GM21423 (cell line): ENCODE data around the gene SORL1.
"Not testable (repeated sequence)": the region's sequence is repeated elsewhere in the genome, so short reads cannot be mapped to it uniquely, and the experiment has no call there.

Experiments used
- ATAC-seq: cut with Tn5 transposase; IDR thresholded peaks from one replicate; pipeline ENCODE4 v1.9.1; 2021; ENCODE audit warnings: mild to moderate bottlenecking, moderate library complexity; ENCODE audit not compliant: unreplicated experiment

SORL1 gene, protein sequence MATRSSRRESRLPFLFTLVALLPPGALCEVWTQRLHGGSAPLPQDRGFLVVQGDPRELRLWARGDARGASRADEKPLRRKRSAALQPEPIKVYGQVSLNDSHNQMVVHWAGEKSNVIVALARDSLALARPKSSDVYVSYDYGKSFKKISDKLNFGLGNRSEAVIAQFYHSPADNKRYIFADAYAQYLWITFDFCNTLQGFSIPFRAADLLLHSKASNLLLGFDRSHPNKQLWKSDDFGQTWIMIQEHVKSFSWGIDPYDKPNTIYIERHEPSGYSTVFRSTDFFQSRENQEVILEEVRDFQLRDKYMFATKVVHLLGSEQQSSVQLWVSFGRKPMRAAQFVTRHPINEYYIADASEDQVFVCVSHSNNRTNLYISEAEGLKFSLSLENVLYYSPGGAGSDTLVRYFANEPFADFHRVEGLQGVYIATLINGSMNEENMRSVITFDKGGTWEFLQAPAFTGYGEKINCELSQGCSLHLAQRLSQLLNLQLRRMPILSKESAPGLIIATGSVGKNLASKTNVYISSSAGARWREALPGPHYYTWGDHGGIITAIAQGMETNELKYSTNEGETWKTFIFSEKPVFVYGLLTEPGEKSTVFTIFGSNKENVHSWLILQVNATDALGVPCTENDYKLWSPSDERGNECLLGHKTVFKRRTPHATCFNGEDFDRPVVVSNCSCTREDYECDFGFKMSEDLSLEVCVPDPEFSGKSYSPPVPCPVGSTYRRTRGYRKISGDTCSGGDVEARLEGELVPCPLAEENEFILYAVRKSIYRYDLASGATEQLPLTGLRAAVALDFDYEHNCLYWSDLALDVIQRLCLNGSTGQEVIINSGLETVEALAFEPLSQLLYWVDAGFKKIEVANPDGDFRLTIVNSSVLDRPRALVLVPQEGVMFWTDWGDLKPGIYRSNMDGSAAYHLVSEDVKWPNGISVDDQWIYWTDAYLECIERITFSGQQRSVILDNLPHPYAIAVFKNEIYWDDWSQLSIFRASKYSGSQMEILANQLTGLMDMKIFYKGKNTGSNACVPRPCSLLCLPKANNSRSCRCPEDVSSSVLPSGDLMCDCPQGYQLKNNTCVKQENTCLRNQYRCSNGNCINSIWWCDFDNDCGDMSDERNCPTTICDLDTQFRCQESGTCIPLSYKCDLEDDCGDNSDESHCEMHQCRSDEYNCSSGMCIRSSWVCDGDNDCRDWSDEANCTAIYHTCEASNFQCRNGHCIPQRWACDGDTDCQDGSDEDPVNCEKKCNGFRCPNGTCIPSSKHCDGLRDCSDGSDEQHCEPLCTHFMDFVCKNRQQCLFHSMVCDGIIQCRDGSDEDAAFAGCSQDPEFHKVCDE (N-terminal part only)

GRCh38 chr11:121451986-121452608 is at the start of gene SORL1:
TSS of gene SORL1 (plus strand) at chr11:121452314. CDS start at chr11:121452332, 18 bp downstream.
- peak; percentile 58 for ATAC-seq

- no peak for ATAC-seq
Measured at GRCh38 chr11:121405646-121406045, 46.5 kb upstream of the SORL1 start.

GRCh38 chr11:121406291-121406690 is 45.8 kb upstream of the SORL1 start:
- no peak for ATAC-seq

GRCh38 chr11:121408830-121409229 is 43.3 kb upstream of the SORL1 start:
- no peak for ATAC-seq

GRCh38 chr11:121410041-121410440 is 42.1 kb upstream of the SORL1 start:
- not testable (repeated sequence) for ATAC-seq

GRCh38 chr11:121411330-121411729 is 40.8 kb upstream of the SORL1 start:
- ATAC-seq = not testable (repeated sequence)

DNA sequence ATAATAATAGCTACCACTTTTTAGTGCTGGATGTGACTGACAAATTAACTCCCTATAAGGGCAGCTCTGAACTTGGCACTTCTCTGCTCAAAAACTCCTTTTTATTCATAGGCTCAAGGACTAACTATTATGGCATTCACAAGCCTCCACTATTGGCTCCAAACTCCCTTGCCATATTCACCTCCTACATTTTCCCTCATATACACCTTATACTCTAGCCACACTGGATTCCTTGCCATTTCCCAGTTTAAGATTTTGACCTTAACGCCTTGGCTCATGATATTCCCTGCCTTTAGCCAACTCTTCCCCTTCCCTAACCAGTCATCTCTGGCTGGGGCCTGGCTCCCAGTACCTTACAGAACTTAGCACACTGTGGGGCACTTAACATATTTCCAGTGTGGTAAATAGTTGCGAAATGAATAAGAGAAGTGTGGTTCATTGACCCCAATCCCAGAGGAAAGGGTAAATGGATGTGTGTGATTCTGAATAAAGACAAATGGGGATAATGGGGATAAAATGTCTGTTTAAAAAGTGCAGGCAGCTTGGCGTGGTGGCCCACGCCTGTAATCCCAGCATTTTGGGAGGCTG is 40.0 kb upstream of the SORL1 start:
- ATAC-seq = no peak

- no peak for ATAC-seq
Measured at GRCh38 chr11:121412711-121413415, 39.3 kb upstream of the SORL1 start.

DNA sequence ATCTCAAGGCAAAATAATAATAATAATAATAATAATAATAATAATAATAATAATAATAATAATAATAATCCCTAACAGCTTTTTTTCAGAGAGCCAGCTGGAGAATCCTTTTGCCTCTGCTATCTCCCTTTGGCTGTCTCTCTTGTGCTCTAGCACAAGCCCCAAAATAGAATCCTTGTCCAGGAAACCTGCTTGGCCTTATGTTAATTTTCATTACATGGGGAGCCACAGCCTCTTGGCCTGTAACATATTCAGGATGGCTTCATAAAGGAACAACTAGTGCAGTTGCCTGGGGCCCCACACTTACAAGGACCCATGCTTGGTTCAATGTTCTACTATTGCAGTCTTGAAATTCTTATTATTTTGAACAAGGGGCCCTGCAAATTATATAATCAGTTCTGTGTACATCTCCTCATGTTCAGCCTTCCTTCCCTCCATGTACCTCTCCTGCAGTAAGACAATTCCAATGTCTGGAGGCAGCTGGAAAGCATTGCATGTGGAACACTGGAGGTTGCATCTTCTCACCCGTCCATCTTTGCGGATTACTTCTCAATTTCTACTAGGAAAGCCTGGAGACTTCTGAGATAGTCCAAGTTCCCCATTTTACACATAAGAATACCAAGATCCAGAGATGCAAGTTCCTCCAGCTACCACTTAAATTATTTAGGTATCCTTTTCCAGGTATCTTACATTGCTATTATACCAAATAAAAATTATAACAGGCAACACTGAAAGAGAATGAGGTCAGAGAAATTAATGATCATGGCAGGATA is 37.8 kb upstream of the SORL1 start:
- no peak for ATAC-seq

- no peak for ATAC-seq
Measured at GRCh38 chr11:121415856-121416255, 36.3 kb upstream of the SORL1 start.

- ATAC-seq = peak; percentile 70
Measured at GRCh38 chr11:121417055-121417551, 35.0 kb upstream of the SORL1 start.

DNA sequence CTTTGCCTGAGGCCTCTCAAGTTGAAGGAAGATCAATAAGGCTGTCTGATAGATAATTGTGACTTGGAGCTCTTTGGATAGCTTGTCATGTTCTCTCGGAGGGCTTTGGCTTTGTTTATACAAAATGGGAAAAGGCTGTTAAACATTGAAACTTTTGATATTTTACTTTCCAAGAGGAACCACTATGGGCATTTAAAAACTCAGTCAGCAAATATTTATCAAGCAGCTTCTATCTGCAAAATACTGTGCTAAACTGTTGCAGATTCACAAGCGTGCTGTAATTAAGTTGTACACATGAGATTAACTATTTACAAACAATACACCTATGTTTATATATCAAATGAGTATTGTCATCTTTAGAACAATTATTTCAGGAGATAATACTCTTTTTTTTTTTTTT is 34.5 kb upstream of the SORL1 start:
- ATAC-seq = no peak

DNA sequence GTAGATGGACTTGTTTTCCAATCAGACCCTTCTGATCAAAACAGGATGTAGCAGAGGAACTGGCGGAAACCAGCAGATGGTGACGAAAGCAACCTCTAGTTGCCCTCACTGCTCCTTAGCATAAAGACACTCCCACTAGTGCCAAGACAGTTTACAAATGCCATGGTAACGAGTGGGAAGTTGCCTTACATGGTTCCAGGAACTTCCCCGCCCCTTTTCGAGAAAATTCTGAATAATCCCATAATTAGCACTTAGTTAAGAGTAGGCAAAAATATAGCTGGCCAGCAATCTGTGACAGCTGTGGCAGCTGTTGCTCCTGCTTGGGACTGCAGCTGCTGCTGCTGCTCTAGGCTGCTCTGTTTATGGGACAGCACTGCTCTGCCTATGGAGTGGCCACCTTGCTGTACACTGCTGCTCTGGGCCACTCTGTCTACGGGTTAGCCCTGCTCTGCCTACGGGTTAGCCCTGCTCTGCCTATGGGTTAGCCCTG is 33.4 kb upstream of the SORL1 start:
- peak; percentile 33 for ATAC-seq

DNA sequence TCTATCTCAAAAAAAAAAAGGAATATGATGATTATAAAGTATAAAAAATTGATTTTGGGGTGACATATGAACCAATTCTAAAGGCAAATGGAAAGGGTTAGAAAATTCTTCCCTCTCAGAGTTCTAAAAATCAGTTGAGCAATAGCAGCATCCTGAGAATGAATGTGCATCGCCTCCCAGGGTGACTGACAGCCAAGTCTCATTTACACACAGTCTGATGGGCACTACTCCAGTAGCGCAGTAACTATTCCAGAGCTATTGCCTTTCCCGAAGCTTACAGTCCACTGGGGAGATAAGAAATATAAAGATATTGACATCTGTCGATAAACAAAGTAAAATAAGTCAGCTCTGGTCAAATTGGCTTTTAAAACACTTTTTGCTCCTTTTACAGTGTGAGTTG is 32.3 kb upstream of the SORL1 start:
- ATAC-seq = no peak

DNA sequence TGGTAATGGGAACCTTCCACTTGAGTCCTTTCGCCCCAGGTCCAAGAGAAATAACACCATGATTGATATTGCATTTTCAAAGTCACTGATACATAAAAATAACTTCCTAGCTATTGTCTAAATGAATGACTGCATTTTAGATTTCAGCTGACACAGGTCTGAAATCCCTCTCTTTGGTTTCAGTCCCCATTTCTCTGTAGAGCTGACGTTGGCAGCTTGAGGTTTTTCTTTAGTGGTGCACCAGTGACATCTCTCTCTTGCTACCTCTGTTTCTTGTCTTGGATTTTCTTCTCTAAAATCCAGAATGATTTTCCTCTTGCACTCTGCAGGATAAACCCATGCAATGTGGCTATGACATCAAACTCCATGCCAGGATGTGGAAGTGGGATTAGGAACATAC is 31.7 kb upstream of the SORL1 start:
- no peak for ATAC-seq

DNA sequence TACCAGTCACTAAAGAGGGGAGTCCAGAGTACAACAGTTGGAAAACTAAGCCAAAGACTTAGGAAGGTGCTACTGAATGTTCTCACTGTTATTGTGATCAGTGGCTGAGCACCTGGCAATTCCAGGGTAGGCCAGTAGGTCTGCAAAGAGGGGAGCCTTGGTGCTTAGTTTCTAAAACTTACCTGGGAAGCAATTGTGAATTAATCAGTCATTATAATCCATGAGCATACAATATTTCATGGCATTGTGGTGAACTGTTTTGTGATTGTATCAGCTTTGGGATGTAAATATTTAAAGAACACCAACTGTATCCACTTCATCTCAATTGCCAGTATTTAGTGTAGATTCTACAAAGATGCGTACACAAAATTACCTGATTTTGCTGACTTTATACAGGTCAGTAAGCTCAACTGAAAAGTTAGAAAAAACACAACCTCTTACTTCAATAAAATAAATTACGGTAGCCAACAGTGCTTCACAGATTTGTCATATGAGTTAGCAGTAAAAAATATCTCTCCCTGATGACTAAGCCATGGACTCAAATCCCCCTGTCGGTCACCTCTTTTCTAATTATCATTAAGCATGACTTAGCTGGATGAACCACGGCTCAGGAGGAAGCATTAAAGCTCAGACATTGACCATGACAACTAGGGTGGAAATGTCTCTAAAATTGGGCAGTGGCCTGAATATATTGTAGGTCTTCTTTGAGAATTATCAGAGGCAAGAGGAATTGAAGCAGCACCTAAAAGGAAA is 30.8 kb upstream of the SORL1 start:
- no peak for ATAC-seq

- peak; percentile 36 for ATAC-seq
Measured at GRCh38 chr11:121422675-121423074, 29.4 kb upstream of the SORL1 start.

- no peak for ATAC-seq
Measured at GRCh38 chr11:121425828-121426227, 26.3 kb upstream of the SORL1 start.
